NOMO-1 (cell line): ENCODE results near the gene NFYC.
A peak's percentile ranks its signal among the peaks of the same experiment; 100 is the strongest.
"Not testable (repeated sequence)": the region's sequence is repeated elsewhere in the genome, so short reads cannot be mapped to it uniquely, and the experiment has no call there.

Experiments
- DNase-seq, 2 experiments: peaks; one replicate each; lab custom pipeline; 2025; ENCODE audit not compliant: unreplicated experiment in 2 of 2; lab: John Stamatoyannopoulos, UW

Gene NFYC

DNA sequence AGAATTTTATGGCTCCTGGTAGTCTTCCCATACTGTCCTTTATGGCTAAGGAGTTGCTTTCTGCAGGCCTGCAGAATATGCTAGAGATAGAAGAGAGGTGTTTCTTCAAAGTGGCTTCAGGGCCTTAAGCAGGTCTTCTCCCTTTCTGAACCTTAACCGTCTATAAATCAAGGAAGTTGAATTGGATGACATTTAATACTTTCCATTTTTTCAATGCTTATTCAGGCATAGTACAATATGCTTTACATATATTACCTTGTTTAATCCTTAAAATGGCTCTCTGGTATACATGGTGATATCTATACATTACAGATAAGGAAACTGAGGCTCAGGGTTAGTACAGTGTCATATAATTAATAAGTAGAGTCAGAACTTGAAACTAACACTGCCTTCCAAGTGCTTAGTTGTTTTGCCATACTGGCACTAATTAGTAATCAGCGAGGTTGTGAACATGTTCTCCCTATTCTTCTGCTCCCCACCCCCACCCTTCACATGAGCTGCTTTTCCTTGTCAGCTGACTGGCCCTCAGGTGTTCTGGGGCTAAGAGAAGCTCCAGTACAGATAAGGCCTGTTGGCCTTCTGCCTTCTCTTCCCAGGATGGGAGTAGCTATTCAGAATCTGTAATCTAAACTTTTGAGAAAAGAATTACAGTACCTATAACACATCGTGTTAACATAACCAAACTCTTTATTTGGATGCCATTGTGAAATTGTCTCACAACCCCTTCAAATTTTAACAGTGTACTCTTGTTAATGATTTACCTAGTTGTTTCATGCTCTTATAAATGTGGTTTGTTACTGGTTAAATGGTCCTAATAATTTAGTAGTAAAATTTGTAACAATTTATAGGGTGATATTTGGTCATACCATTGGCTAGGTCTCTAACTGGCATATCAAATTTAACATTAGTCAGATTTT, 13.6 kb downstream of the NFYC start:
- no peak for DNase-seq

DNA sequence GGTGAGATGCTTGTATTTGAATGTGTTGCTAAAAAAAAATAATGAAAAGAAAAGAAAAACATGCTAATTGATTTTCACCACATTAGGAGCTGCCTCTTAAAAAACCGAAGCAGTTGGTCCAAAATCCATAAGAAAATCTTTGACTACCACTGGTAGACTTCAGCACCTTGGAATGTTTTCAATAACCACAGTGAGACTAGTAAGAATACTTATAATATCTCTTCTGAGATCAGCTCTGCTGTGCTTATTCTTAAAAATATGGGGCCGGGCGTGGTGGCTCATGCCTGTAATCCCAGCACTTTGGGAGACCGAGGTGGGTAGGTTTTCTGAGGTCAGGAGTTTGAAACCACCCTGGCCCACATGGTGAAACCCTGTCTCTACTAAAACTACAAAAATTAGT, 15.1 kb downstream of the NFYC start:
- no peak for DNase-seq

DNA sequence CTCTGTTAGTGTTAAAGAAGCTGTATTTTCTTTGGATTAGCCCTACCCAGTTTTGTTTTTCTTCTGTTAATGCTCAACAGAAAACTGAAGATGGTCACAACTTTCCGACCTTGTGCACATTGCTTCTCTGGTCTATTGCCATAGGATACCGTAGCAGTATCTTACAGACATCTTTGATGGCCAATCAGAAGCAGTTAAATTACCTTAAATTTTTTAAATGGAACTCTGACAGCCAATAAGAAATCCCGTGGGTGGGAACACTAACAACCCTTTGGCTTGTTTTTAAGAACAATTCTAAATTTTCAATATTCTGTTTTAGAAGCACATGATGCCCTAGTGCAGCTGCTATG, 17.2 kb downstream of the NFYC start:
- DNase-seq: peak; percentile 60 to 85

DNA sequence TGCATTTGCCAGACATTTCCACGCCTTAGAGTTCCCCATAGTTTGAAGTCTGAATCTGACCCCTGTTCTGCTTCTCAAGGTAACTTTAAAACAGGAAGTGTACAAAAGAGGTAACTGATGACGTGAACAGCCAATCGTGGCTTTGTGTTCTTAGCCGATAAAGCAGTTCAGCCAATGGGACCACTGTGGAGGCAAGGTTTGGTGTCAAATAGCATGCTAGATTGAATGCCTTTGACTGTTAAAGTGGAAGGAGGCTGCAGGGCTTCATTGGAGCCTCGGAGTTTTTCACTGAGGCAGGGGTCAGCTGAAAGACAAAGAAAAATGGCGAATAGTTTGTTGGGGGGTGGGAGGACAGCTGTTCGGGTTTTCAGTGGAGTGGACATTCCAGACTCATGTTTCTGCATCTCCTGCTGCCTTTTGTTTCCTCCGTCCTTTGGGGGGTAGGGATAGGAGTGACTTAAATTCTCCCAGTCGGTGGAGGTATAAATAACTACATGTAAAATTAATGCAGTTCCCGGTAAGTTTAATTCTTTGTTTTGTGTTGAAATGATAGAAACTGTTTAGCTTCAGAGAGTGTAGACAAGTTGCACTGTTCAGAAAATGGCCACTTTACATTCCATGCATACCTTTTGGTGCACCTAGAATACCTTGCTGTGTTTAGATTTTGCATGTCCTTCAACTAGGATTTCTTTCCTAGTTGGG, 17.7 kb downstream of the NFYC start:
- DNase-seq: peak; percentile 86 to 97

DNA sequence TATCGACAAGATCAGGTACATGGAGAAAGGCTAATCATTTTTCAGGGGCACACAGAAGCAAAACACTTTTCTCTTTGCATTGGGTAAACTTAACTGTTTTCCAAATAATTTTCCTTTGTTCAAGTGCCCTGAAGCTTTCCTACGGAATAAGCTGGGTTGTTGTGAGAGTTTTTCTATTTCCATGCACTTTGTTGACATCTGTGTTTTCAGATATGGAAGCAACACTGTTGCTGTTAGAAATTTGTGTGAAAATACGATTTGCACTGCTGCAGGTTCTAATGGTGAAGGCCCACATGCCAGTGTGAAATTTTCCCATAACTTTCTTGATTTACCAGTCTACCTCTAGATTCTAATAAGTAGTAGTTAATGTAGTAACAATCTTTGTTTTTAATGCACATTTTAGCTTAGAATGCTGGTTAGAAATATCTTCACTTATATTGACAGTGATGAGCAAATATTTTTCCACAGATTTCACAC, 18.3 kb downstream of the NFYC start:
- DNase-seq: no peak

DNA sequence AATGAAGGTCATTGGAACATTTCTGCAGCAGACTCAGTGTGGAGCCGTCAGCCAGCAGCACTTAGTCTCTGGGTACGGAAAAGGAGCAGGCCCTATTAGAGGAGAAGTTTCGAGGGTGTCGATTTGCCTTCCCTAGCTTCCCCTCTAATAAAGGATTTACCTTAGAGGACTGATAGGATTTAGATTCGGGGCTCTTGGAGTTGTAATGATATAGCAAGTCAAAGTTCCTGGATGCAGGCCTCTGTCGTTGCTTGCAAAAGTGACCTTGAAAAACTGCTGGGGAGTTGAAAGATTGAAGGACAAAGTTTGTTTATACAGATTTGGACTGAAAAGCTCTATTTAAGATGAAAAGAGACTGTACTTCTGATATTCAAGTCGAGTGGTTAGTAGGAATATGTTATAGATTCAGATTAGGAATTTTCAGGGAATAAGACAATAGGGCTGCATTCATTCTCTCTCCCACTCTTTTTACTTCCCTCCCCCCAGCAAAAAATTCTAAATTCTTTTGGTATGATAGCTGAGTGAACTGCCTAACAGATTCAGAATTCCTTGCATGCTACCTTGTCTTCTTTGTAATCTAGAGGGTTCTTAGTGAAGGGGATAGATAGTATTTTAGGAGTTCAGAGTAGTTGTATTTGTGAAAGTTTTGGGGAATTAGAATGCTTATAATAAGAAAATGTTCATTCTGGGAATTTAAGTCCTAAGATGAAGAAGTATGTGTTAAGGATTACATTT, 19.2 kb downstream of the NFYC start:
- no peak for DNase-seq

DNA sequence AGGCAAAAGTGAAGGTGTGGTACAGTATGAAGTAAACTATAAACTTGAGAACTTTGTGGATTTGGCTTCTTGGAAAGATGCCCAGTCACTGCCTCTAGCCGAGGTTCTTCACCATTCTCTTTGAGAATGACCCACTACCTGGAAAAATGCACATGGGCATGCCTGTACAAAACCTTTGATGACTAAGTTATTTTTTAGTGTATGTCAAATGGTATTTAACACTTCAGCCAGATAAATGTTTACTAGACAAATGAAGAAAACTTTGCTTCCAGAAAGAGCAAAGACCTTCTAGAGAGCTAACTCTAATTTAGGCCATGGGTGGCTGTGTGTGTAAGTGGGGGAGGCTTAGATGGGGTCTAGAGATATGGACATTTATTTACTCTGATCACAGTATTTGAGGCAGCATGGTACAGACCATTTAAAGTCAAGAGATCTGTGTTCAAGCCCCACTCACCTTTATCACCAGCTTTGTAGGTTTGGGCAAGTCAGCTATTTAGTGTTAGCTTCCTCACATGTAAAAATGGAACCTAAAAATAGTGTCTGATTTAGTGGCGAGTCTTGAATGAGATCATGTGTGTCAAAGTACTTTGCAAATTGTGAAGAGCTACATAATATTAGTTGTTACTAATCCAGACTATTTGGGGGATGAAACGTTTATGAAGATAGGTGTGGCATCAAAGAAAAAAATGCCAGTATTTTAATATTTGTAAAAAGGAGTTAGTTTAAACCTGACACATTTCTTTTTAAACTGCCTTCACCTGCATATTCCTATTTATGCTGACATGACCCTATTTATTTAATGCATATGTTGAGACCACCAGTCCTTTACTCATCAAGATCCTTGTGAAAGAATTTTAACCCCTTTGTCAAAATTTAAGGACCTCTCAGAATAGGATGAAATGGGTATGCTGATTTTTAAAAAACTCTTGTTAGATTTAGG, 20.2 kb downstream of the NFYC start:
- peak in 1 of 2 experiments; percentile 10 for DNase-seq

DNA sequence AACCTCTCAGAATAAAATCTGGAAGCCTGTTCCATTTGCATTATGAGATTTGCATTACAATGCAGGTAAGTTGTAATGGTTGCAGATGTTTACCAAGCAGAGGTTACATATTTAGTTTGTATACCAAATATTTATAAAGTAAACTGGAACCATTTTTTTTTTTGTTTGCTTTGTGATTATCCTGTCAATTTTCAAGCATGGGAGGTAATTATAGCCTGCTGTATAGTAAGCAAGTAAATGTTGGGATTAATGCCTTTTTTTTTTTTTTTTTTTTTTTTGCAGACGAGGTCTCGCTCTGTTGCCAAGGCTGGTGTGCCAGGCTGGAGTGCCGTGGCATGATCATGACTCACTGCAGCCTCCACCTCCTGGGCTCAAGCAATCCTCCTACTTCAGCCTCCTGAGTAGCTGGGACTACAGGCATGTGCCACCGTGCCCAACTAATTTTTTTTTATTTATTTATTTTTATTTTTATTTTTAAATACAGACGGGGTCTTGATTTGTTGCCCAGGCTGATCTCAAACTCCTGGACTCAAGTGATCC, 21.0 kb downstream of the NFYC start:
- DNase-seq: no peak

DNA sequence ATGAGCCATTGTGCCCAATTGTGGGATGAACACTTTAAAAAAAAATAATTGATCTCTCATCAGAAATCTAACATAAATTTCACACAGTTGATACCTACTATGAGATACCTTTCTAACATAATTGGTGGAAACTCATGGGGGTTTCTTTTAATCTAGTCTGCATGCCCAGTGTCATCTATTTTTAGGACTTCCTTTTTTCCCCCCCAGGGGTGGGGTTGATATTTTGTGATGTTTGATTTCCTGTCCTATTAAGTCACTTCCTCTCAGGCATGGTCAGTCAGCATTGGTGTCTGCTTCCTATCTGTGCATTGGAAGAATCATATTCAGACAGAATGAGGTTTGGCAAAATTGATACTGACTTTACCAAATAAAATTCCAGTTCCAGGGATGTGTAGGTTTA, 21.5 kb downstream of the NFYC start:
- DNase-seq: peak; percentile 73 to 89

DNA sequence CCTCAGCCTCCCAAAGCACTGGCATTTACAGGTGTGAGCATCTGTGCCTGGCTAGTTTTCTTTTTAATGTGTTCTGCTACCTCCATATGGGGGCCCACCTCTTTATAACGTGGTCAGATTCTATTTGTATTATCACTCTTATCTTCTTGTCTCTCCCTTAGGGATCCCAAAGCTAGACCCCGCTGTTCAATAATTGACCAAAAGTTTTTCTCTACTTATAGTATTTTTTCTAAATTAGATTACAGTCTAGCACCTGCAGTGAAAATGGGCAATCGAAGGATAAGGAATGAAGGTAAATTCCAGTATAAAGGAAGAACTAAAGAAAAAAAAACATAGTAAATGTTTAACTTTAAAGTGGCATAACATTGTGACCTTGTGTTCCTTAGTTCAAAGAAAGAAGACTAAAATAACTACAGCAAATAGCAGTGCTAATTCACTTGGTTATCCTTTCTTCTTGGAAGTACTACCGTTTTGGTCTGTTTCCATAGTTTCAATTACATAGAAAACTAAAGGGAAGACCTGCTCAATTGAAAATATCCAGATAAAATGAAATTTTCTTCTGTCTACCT, 24.1 kb downstream of the NFYC start:
- DNase-seq: no peak

DNA sequence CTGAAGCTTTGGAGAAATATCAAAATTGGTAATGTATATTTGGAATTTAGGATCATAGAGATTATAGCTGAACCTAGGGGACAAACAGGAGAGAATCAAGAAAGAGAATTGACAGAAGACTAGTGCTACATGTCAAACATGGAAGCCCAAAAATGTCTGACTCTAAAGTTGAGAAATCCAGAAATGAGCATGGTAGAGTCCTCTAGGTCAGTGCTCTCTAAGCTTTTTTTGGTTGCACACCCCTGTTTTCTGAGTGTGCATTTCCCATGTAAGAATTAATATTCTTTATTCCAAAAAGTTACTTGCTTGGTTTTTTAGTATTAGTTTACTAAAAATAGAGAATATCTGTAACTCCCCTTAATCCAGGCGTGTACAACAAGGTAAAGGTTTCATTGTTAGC, 25.6 kb downstream of the NFYC start:
- DNase-seq: no peak

DNA sequence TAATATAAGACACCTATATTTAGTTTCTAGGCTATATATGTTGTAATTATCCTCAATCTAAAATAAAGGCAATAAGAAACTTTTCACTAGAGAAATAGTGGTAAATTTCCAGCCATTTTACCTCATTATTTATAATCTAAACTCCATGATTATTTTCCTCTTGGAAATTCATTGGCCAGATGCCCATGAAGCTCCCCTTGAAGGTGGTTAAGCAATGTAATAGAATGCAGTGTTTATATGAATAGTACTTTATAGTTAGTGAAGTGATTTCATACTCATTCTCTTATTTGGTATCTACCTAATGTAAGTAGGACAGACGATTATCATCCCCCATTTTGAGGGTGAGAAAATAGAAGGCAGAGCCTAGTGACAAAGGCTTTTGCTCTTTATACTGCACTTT, 26.5 kb downstream of the NFYC start:
- DNase-seq: no peak

DNA sequence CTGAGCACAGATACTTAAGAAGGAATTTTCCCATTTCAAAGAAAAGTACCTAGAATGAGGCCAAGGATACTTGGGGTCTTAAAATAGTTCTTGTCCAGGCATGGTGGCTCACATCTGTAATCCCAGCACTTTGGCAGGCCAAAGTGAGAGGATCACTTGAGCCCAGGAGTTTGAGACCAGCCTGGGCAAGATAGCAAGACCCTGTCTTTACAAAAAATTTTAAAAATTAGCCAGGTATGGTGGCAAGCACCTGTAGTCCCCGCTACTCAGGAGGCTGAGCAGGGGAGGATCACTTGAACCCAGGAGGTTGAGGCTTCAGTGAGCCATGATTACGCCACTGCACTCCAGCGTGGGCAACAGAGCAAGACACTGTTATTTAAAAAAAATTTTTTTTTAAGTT, 29.0 kb downstream of the NFYC start:
- DNase-seq: no peak

DNA sequence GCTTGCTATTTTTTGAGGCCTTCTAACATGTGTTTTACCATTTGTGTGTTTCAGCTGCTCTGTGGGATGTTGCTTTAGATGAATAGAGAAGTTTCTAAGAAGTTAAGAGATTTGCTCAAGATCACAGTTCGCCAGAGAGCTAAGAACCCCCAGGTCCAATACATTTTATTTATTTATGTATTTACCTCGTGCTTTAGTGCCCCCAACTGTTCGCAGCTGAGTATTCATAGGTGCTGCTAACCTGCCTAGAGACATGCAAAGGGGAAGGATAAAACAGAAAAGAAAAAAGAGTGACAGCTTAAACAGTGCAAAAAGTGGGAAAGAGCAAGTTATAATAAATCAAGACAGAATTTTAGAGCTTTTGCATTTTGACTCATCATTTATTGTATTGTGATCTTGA, 31.1 kb downstream of the NFYC start:
- DNase-seq: no peak

DNA sequence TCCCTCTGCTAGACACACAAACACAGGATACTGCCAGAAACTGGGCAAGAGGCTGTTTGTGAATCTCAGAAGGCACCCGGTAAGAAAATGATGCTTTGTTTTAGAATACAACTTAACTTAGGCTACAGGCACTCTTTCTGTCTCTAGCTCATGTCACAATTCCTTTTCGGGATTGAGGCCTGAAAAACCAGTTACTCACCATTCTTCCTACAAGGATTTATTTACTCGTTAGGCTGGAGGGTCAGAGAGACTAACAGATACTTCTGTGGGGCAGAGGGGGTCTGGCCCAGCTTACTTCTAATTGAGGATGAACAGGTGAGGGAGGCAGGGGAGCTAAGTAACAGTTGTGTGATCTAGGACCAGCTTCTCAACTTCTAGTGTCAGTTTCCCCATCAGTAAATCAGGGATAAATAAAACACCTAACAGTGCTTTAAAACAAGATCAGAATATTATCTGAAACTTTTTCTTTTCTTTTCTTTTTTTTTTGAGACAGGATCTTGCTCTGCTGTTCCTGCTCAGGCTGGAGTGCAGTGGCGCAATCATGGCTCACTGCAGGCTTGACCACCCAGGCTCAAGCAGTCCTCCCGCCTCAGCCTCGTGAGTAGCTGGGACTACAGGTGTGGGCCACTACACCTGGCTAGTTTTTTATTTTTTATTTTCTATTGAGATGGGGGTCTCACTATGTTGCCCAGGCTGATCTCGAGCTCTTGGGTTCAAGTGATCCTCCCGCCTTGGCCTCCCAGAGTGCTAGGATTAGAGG, 31.9 kb downstream of the NFYC start:
- no peak for DNase-seq

DNA sequence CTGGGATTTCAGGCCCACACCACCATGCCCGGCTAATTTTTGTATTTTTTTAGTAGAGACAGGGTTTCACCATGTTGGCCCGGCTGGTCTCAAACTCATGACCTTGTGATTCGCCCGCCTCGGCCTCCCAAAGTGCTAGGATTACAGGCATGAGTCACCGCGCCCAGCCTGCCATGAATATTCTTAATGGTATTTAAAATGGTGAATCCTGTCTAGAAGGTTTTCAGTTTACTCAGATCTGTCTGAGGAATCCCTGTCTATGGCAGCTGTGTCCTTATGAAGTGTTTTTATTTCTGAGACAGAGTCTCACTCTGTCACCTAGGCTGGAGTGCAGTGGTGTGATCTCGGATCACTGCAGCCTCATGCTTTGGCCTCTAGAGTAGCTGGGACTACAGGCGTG, 36.2 kb downstream of the NFYC start:
- not testable (repeated sequence) for DNase-seq

DNA sequence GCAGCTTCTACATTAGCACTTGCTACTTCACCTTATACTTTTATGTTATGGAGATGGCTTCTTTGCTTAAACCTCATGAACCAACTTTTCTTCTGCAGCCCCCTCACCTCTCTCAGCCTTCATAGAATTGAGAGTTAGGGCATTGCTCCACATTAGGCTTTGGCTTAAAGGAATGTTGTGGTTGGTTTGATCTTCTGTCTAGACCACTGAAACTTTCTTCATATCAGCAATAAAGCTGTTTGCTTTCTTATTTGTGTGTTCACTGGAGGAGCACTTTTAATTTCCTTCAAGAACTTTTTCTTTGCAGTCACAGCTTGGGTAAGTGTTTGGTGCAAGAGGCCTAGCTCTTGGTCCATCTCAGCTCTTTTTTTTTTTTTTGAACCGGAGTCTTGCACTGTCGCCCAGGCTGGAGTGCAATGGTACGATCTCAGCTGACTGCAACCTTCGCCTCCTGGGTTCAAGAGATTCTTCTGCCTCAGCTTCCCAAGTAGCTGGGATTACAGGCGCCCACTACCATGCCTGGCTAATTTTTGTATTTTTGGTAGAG, 37.9 kb downstream of the NFYC start:
- not testable (repeated sequence) for DNase-seq

DNA sequence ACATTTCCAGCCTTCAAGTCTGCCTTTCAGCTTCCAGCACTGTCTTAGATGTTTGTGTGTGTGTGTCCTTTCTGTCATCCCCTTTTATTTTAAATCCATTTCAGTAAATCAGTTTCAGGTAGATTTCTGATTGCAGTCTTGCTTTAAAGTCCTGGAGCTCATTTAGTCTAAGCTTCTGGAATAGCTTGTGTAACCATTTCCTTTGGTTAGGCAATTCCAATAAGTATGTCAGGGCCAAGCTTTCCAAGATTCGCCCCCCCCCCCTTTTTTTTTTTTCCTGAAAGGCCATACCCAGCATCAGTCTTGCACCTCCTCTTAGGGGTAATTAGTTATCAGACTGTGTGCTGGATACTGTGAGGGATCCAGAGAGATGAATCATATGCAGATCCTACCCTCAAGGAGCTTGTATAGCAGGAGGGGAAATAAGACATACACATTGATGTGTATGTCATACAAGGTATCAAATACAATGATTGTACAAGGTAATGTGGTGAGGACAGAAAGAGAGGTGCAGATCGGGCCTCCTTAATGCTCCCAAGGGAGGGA, 41.3 kb downstream of the NFYC start:
- DNase-seq: no peak
